Vagina (tissue), 2 donors: ENCODE data around the gene G6PC3. TPM values are rescaled to one million over a fixed set of nuclear protein-coding genes. Genes with fewer than 3 reads are reported as not detected.

Experiments
- DNase-seq, 2 donors: peaks; one replicate each; pipeline ENCODE4 v3.0.0-alpha.2; 2017; ENCODE audit errors: extremely low spot score in 2 of 2
- H3K27ac ChIP-seq: fragments of 200-600 bp; sonication (generic); one replicate; pipeline ENCODE4 v1.5.1; 2019
- H3K27me3 ChIP-seq: fragments of 200-600 bp; sonication (generic); one replicate; pipeline ENCODE4 v1.5.1; 2019
- H3K36me3 ChIP-seq, 2 donors: fragments of 200-600 bp; sonication (generic); one replicate each; pipeline ENCODE4 v1.5.1; 2017 to 2019
- H3K4me1 ChIP-seq: fragments of 200-600 bp; sonication (generic); one replicate; pipeline ENCODE4 v1.5.1; 2019
- H3K4me3 ChIP-seq, 2 donors: fragments of 200-600 bp; sonication (generic); 1 replicate in 1 of 2; 2 replicates in 1 of 2; pipeline ENCODE4 v1.5.1; 2016 to 2019
- H3K9me3 ChIP-seq: fragments of 200-600 bp; sonication (generic); one replicate; pipeline ENCODE4 v1.5.1; 2019
- CTCF ChIP-seq, 3 experiments: fragments of 450-650 bp in 2 of 3; fragments of 200-600 bp in 1 of 3; sonication (generic) in 1 of 3; IDR thresholded peaks; one replicate each; pipeline ENCODE4 v1.5.1; 2017 to 2019; ENCODE audit warnings: antibody characterized with exemption in 3 of 3, mild to moderate bottlenecking in 2 of 3, moderate library complexity in 2 of 3
- POLR2A ChIP-seq, 2 donors: fragments of 450-650 bp; IDR thresholded peaks; one replicate each; pipeline ENCODE4 v1.6.1; 2017; ENCODE audit warnings: antibody characterized with exemption in 2 of 2, mild to moderate bottlenecking in 2 of 2, moderate library complexity in 2 of 2
- POLR2AphosphoS5 ChIP-seq, 2 donors: sonication (generic); formaldehyde crosslinking; IDR thresholded peaks; one replicate each; pipeline ENCODE4 v1.9.0; 2017; ENCODE audit warnings: antibody characterized with exemption in 2 of 2, mild to moderate bottlenecking in 2 of 2, low read depth in 1 of 2; ENCODE audit not compliant: insufficient read depth in 1 of 2
- intact Hi-C: fragments of 100-400 bp; cut with DNase I; formaldehyde crosslinking; loops from one replicate; pipeline ENCODE4 v1.15.1; 2023
- total RNA-seq: library from RNA; depleted of rRNA; stranded (reverse); fragments of >200 nt; gene quantifications from one replicate; pipeline ENCODE4 v1.2.3, GENCODE V29; 2016

G6PC3 gene
- total RNA-seq, 1 donor from 2014 or later, result 44.0 TPM

GRCh38 chr17:44062871-44063270, 7.7 kb upstream of the G6PC3 start:
- H3K27ac ChIP-seq, result no peak overlapping the region
- peaks cover 0 to 17% of the 10 kb centered on the region in 2 donors for H3K36me3 ChIP-seq
- H3K4me1 ChIP-seq, result peaks cover 31% of the 10 kb centered on the region
- no peaks in the 10 kb centered on the region for H3K9me3 ChIP-seq
- H3K27me3 ChIP-seq, result no peaks in the 10 kb centered on the region
- intact Hi-C loops, result no loop called here
- no peak for DNase-seq
- H3K4me3 ChIP-seq, result no peak overlapping the region
- TF ChIP-seq POLR2A (IDR thresholded peaks at IDR 0.05) (no peak), CTCF (IDR thresholded peaks at IDR 0.05) (no peak), POLR2AphosphoS5 (IDR thresholded peaks at IDR 0.05; ENCODE audit: insufficient read depth in 1 of 2, low read depth in 1 of 2) (no peak)

DNA sequence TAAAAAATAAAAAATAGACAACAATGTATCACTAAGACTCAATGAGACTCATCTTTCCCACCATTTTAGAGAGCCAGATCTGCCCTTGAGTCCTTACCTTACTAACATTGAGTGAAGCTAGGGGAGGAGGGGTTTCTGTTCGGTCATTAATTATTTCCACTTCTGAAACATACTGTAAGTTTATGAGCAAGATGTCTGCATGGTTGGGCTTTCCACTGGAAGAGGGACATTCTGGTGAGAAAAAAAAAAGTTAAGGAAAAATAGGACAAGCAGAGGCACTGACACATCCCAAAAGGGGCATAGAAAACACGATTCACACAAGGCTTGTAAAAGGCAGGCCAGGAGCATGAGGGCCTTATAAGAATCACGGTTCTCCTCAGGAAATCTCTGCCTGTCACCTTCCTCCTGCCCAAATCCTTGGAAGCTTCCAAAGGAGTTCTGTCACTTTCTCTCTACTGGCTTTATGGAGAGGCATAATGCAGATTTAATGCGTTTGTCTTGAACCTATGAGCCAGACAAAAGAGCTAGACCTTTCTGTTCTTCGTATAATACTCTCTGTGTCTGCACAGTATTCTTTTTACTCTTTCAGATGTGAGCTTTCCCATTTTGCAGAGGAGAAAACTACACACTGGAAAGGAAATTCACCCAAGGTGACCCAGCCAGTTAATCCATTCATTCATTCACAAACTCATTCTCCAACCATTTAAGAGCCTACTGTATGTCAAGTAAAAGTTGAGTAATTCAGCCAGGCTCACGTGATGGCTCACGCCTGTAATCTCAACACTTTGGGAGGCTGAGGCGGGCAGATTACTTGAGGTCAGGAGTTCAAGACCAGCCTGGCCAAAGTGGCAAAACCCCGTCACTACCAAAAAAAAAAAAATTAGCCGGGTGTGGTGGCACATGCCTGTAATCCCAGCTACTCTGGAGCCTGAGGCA, 6.6 kb upstream of the G6PC3 start:
- H3K4me3 ChIP-seq, result no peak overlapping the region
- H3K4me1 ChIP-seq, result peaks cover 31% of the 10 kb centered on the region
- intact Hi-C loops, result no loop called here
- no peaks in the 10 kb centered on the region for H3K9me3 ChIP-seq
- H3K36me3 ChIP-seq, result peaks cover 0 to 10% of the 10 kb centered on the region in 2 donors
- H3K27me3 ChIP-seq, result no peaks in the 10 kb centered on the region
- no peak overlapping the region for H3K27ac ChIP-seq
- no peak for TF ChIP-seq CTCF (IDR thresholded peaks at IDR 0.05)
- TF ChIP-seq POLR2AphosphoS5 (IDR thresholded peaks at IDR 0.05; ENCODE audit: insufficient read depth in 1 of 2, low read depth in 1 of 2), result no peak
- no peak for TF ChIP-seq POLR2A (IDR thresholded peaks at IDR 0.05)
- no peak for DNase-seq

DNA sequence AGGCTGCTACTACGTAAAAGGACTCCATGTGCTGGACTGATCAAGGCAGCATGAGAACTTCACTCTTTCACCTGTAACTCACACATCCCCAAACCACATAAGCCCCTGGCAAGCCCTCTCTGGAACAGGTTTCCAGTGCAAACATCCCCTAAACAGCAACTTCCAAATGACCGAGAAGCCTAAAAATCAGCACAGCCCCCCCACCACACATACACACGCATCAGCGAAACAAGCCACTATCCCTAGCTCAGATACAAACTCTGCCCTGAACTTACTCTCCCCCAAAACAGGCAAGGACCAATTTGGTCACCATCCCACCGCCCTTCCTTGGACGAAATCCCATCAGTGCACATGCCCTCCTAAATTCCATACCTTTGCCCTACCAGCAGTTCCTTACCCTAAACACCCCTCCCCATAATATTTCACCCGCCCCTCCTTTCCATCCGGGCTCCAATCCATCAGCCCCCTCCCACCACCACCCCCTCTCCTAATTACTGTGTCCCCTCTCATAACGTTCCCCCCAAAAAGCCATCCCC, 4.8 kb upstream of the G6PC3 start:
- TF ChIP-seq POLR2AphosphoS5 (IDR thresholded peaks at IDR 0.05; ENCODE audit: insufficient read depth in 1 of 2, low read depth in 1 of 2) (no peak), POLR2A (IDR thresholded peaks at IDR 0.05) (no peak), CTCF (IDR thresholded peaks at IDR 0.05) (no peak)
- Histone ChIP-seq H3K27ac (peak overlapping the region; percentile 96), H3K36me3 (peaks cover 0 to 10% of the 10 kb centered on the region in 2 donors), H3K27me3 (no peaks in the 10 kb centered on the region), H3K4me3 (peak overlapping the region; percentile 77 to 80), H3K4me1 (peaks cover 38% of the 10 kb centered on the region), H3K9me3 (no peaks in the 10 kb centered on the region)
- no peak for DNase-seq
- intact Hi-C loops, result loop anchor here (5.0 kb wide), 1 partner anchor 57 kb away; the partner anchor contains the start of gene HDAC5

GRCh38 chr17:44066204-44066930, 4.2 kb upstream of the G6PC3 start, which contains the start of gene LSM12:
LSM12 (minus strand) TSS chr17:44066671; CDS start chr17:44066587, 84 bp downstream.
- intact Hi-C loops, result loop anchor here (5.0 kb wide), 1 partner anchor 56 kb away; the partner anchor contains the start of gene HDAC5
- H3K4me1 ChIP-seq, result peaks cover 40% of the 10 kb centered on the region
- no peaks in the 10 kb centered on the region for H3K9me3 ChIP-seq
- no peak for DNase-seq
- peaks cover 0 to 10% of the 10 kb centered on the region in 2 donors for H3K36me3 ChIP-seq
- H3K4me3 ChIP-seq, result peak within 1 kb of the TSS; percentile 77 to 80
- no peaks in the 10 kb centered on the region for H3K27me3 ChIP-seq
- H3K27ac ChIP-seq, result peak within 1 kb of the TSS; percentile 96
- TF ChIP-seq POLR2AphosphoS5 (IDR thresholded peaks at IDR 0.05; ENCODE audit: insufficient read depth in 1 of 2, low read depth in 1 of 2), result peak in 1 of 2 donors; percentile 49
- peak in 1 of 2 donors; percentile 73 for TF ChIP-seq POLR2A (IDR thresholded peaks at IDR 0.05)
- TF ChIP-seq CTCF (IDR thresholded peaks at IDR 0.05), result peak in 1 of 3 experiments; percentile 3
